Measurements from ENCODE around the gene UCK2. TPM values are rescaled to one million over a fixed set of nuclear protein-coding genes. Genes with fewer than 3 reads are reported as not detected.

The UCK2 gene
- total RNA-seq, 1 donor from 2014 or later, result 19.6 TPM

DNA sequence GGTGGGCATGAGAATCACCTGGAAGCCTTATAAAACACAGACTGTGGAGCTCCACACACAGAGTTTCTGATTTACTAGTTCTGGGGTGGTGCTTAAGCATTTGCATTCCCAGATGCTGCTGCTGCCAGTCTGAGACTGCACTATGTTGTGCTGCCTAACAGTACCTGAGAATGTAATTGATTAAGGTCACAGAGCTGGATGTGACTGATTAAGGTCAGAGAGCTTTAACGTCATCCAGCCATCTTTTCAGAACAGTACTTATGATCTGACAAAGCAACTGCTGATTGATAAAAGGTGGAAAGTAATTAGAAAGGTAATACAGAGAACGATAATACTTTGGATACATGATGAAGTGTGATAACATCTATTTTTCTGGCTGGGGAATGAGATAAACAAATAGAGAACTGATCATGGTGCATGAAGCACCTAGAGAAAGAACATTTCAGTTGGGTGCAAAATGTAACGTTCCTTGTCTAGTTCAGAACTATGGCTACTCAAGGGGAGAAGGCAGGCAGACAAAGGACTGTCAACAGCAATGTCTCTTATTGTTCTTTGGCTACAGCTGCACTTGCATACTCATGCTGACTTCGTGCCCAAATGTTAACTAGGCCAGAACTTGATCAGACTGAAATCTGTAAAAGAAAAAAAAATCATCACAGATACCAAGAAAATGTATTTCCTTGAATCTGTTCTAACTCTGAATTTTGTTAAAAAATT lies 3.7 kb upstream of the UCK2 start:
- no peaks in the 10 kb centered on the region for H3K27me3 Mint-ChIP-seq
- intact Hi-C loops (cut with micrococcal nuclease), result no loop called here

DNA sequence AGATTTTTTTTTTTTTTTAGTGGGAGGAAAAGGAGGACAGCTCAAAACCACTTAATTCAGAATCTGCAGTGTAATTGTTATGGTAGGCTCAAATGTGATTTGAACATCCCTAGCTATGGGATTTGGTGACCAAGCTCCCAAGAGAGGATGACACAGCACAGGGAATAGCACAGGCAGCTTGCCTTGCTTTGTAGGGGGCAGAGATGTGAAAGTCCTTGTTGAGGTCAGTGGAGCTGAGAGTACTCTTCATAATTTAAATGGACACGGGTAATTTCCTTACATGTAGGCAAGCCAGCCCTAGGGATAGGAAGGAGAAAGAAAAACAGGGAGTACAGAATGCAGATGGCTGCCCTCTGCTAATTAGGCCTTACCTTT lies 3.2 kb upstream of the UCK2 start:
- intact Hi-C loops (cut with micrococcal nuclease), result no loop called here
- POLR2A ChIA-PET, result interaction anchor here (1.2 kb wide), 1 partner anchor 55 kb away, joined by 4 read pairs; the partner anchor contains the start of gene TMCO1
- peaks cover 18% of the 10 kb centered on the region for H3K4me1 Mint-ChIP-seq
- H3K27me3 Mint-ChIP-seq, result no peaks in the 10 kb centered on the region
- H3K4me3 Mint-ChIP-seq, result no peak overlapping the region
- CTCF ChIA-PET, result no interaction called here
- no peaks in the 10 kb centered on the region for H3K9me3 Mint-ChIP-seq
- no peak overlapping the region for H3K27ac Mint-ChIP-seq
- DNase-seq, result no peak
- TF ChIP-seq, protein P1, sequence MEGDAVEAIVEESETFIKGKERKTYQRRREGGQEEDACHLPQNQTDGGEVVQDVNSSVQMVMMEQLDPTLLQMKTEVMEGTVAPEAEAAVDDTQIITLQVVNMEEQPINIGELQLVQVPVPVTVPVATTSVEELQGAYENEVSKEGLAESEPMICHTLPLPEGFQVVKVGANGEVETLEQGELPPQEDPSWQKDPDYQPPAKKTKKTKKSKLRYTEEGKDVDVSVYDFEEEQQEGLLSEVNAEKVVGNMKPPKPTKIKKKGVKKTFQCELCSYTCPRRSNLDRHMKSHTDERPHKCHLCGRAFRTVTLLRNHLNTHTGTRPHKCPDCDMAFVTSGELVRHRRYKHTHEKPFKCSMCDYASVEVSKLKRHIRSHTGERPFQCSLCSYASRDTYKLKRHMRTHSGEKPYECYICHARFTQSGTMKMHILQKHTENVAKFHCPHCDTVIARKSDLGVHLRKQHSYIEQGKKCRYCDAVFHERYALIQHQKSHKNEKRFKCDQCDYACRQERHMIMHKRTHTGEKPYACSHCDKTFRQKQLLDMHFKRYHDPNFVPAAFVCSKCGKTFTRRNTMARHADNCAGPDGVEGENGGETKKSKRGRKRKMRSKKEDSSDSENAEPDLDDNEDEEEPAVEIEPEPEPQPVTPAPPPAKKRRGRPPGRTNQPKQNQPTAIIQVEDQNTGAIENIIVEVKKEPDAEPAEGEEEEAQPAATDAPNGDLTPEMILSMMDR (IDR thresholded peaks at IDR 0.05), result no peak
- no peak for ATAC-seq (ENCODE audit: low read depth)
- H3K36me3 Mint-ChIP-seq (ENCODE audit: low read depth), result peaks cover 3% of the 10 kb centered on the region

More for the DNA sequence above, 3.7 kb upstream of the UCK2 start:
- no peaks in the 10 kb centered on the region for H3K9me3 Mint-ChIP-seq
- no peak overlapping the region for H3K4me3 Mint-ChIP-seq
- CTCF ChIA-PET, result no interaction called here
- peaks cover 12% of the 10 kb centered on the region for H3K4me1 Mint-ChIP-seq
- TF ChIP-seq, protein P1 (IDR thresholded peaks at IDR 0.05), result no peak
- H3K27ac Mint-ChIP-seq, result no peak overlapping the region
- ATAC-seq (ENCODE audit: low read depth) (no peak), DNase-seq (no peak)
- POLR2A ChIA-PET, result interaction anchor here (0.6 to 1.2 kb wide), 2 partner anchors 55 to 95 kb away, joined by 4 to 9 read pairs; partner anchors contain the start of gene TMCO1
- peaks cover 3% of the 10 kb centered on the region for H3K36me3 Mint-ChIP-seq (ENCODE audit: low read depth)

DNA sequence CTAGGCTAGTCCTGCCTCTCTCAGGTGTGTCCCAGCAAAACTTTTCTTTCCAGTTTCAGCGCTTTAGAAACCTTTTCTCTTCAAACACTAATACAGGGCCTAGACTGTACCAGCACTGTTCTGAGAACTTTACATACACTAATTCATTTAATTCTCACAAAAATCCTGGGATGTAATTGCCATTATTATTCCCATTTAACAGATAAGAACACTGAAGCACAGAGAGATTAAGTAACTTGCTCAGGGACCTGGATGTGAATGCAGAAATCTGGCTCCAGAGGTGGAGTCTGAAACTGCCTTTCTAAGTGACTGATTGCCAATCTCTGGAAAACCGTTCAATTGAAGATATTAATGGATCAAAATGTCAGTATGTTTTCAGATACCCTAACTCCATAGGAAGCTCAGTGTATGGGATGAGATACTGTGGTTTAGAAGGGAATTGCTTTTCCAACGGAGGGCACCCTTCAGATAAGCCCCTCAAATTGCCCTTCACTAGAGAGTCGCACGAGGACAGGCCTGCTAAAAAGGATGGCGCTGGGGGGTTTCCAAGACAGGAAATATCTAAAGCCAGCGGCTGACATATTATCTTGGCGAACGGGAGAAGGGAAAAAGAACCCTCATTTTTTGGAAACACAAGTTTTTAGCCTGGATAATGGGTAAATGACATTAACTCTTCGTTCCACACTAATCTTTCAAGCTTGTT lies 698 bp upstream of the UCK2 start:
- no peak for DNase-seq
- Mint-ChIP-seq H3K4me1 (peaks cover 21% of the 10 kb centered on the region), H3K4me3 (peak overlapping the region; percentile 85), H3K27me3 (no peaks in the 10 kb centered on the region), H3K36me3 (ENCODE audit: low read depth) (peaks cover 3% of the 10 kb centered on the region), H3K9me3 (no peaks in the 10 kb centered on the region), H3K27ac (peak overlapping the region; percentile 61)
- POLR2A ChIA-PET, result interaction anchor here (1.0 kb wide), 1 partner anchor 58 kb away, joined by 4 read pairs; the partner anchor contains the start of gene TMCO1
- ATAC-seq (ENCODE audit: low read depth), result no peak
- TF ChIP-seq, protein P1 (IDR thresholded peaks at IDR 0.05), result no peak
- intact Hi-C loops (cut with micrococcal nuclease), result loop anchor here (1.0 kb wide), 5 partner anchors 58 to 433 kb away; partner anchors contain the start of genes MGST3 and TMCO1
- CTCF ChIA-PET, result no interaction called here

DNA sequence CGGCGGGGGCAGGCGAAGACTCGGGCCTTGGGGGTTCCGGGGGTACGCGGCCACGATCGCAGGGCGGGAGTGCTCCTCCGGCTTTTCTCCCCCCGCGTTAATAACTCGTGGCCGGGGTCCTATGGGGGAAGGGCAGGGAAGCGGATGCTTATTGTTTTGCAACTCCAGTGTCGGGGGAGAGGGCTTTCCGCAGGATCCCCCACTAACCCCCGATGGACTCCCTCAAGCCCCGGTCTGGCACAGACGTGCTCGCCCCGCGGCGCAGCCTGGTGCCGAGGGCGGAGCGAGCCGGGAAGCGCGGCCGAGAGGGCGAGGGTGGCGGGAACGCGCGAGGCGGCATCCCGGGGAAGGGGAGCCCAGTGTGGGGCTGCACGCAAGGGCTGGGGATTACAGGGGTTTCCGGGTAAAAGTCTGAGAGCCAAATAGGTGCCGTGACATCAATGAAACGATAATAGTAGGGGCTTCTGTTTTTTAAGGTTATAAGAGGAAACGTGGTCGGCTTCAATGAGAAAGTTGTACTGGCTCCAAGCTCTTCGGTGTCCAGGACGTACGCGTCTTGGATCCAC lies 772 bp downstream of the UCK2 start:
- ATAC-seq (ENCODE audit: low read depth) (peak; percentile 49), DNase-seq (peak; percentile 54)
- H3K27ac Mint-ChIP-seq, result peak overlapping the region; percentile 80
- peaks cover 21% of the 10 kb centered on the region for H3K4me1 Mint-ChIP-seq
- ChIA-PET CTCF (interaction anchor here (1.6 to 1.8 kb wide), 2 partner anchors 59 to 86 kb away, joined by 4 to 6 read pairs; partner anchors contain the start of gene TMCO1), POLR2A (interaction anchor here (1.0 to 2.2 kb wide), 3 partner anchors 13 to 59 kb away, joined by 3 to 25 read pairs (median 5); partner anchors contain the start of gene TMCO1)
- H3K27me3 Mint-ChIP-seq, result no peaks in the 10 kb centered on the region
- TF ChIP-seq, protein P1 (IDR thresholded peaks at IDR 0.05), result no peak
- peaks cover 3% of the 10 kb centered on the region for H3K36me3 Mint-ChIP-seq (ENCODE audit: low read depth)
- peak overlapping the region; percentile 92 for H3K4me3 Mint-ChIP-seq
- intact Hi-C loops (cut with micrococcal nuclease), result loop anchor here (1.0 to 2.0 kb wide), 3 partner anchors 15 to 130 kb away; partner anchors contain the start of gene ALDH9A1
- H3K9me3 Mint-ChIP-seq, result no peaks in the 10 kb centered on the region
